ENCODE measurements around the gene GXYLT1. TPM values are rescaled to one million over a fixed set of nuclear protein-coding genes. Genes with fewer than 3 reads are reported as not detected.

GXYLT1 gene
- total RNA-seq, 2 experiments from 2014 or later = 5.3 to 6.3 TPM

GRCh38 chr12:42141981-42142606 lies 2.6 kb downstream of the GXYLT1 start:
- no peak for ATAC-seq
- peaks cover 3% of the 10 kb centered on the region for H3K36me3 Mint-ChIP-seq (ENCODE audit: low read depth)
- intact Hi-C loops (cut with micrococcal nuclease) = loop anchor here (5.0 kb wide), 1 partner anchor 95 kb away; the partner anchor contains the start of gene YAF2
- CTCF ChIA-PET = interaction anchor here (1.3 kb wide), 1 partner anchor 14 kb away, joined by 4 read pairs; no protein-coding TSS in a partner anchor
- no peak overlapping the region for H3K27ac Mint-ChIP-seq
- no peak overlapping the region for H3K4me3 Mint-ChIP-seq
- no peaks in the 10 kb centered on the region for H3K9me3 Mint-ChIP-seq
- H3K27me3 Mint-ChIP-seq = no peaks in the 10 kb centered on the region
- no peak for DNase-seq
- H3K4me1 Mint-ChIP-seq (ENCODE audit: low read depth) = peaks cover 37% of the 10 kb centered on the region
- TF ChIP-seq CTCF (IDR thresholded peaks at IDR 0.05) = no peak
- POLR2A ChIA-PET = no interaction called here

DNA sequence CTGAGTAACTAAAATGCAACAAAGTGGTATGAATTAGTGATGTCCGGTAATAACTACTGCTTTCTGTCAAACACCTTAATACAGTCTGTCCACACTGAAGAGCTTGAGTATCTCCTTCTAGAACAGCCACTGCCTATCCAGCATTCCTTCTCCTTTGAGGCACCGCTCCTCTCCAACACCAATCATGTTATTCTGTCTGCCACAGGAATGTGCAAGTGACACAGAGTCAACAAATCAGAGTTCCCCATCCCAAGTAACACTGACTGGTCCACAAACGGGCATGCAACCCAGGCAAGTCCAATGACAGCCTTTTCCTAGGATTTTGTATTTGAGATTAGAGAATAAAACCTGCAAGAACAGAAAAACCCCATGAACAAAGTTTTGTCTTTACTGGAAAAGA lies 3.8 kb downstream of the GXYLT1 start:
- Mint-ChIP-seq H3K4me1 (ENCODE audit: low read depth) (peaks cover 37% of the 10 kb centered on the region), H3K4me3 (no peak overlapping the region), H3K27ac (no peak overlapping the region), H3K27me3 (no peaks in the 10 kb centered on the region), H3K36me3 (ENCODE audit: low read depth) (peaks cover 3% of the 10 kb centered on the region), H3K9me3 (no peaks in the 10 kb centered on the region)
- no peak for TF ChIP-seq CTCF (IDR thresholded peaks at IDR 0.05)
- ATAC-seq (no peak), DNase-seq (no peak)
- ChIA-PET CTCF (no interaction called here), POLR2A (interaction anchor here (0.6 kb wide), 1 partner anchor 31 kb away, joined by 3 read pairs; no protein-coding TSS in a partner anchor)
- intact Hi-C loops (cut with micrococcal nuclease) = loop anchor here (5.0 kb wide), 1 partner anchor 96 kb away; the partner anchor contains the start of gene YAF2

GRCh38 chr12:42135259-42135814 lies 9.3 kb downstream of the GXYLT1 start:
- Mint-ChIP-seq H3K4me3 (no peak overlapping the region), H3K27ac (no peak overlapping the region), H3K9me3 (no peaks in the 10 kb centered on the region), H3K4me1 (ENCODE audit: low read depth) (peaks cover 33% of the 10 kb centered on the region), H3K36me3 (ENCODE audit: low read depth) (peaks cover 3% of the 10 kb centered on the region), H3K27me3 (no peaks in the 10 kb centered on the region)
- DNase-seq (no peak), ATAC-seq (no peak)
- no peak for TF ChIP-seq CTCF (IDR thresholded peaks at IDR 0.05)
- intact Hi-C loops (cut with micrococcal nuclease) = no loop called here
- POLR2A ChIA-PET = no interaction called here
- CTCF ChIA-PET = no interaction called here

- Mint-ChIP-seq H3K27ac (no peak overlapping the region), H3K36me3 (ENCODE audit: low read depth) (no peaks in the 10 kb centered on the region), H3K9me3 (no peaks in the 10 kb centered on the region), H3K27me3 (no peaks in the 10 kb centered on the region), H3K4me1 (ENCODE audit: low read depth) (peaks cover 45% of the 10 kb centered on the region), H3K4me3 (no peak overlapping the region)
- ChIA-PET CTCF (interaction anchor here (0.7 kb wide), 1 partner anchor 241 kb away, joined by 3 read pairs; no protein-coding TSS in a partner anchor), POLR2A (interaction anchor here (0.6 kb wide), 1 partner anchor 218 kb away, joined by 3 read pairs; no protein-coding TSS in a partner anchor)
- ATAC-seq (peak; percentile 52), DNase-seq (no peak)
- TF ChIP-seq CTCF (IDR thresholded peaks at IDR 0.05) = no peak
- intact Hi-C loops (cut with micrococcal nuclease) = no loop called here
Observed at GRCh38 chr12:42130672-42131402, 13.8 kb downstream of the GXYLT1 start.
